Activated CD8-positive, alpha-beta T cell treated with anti-CD3 and anti-CD28 coated beads for 36 hours (primary cell): ENCODE results near the gene DNAH3. TPM values are rescaled to one million over a fixed set of nuclear protein-coding genes. Genes with fewer than 3 reads are reported as not detected.
A peak's percentile ranks its signal among the peaks of the same experiment; 100 is the strongest.
"Not testable (repeated sequence)": the region's sequence is repeated elsewhere in the genome, so short reads cannot be mapped to it uniquely, and the experiment has no call there.

ENCODE experiments used
- ATAC-seq: fragments of 200-7000 bp; cut with Tn5 transposase; one replicate; pipeline ENCODE4 v1.10.0; 2021; ENCODE audit warnings: mild to moderate bottlenecking, moderate library complexity
- CTCF ChIA-PET: fragments of 350-600 bp; sonication (Branson Sonifier 250); formaldehyde crosslinking; loops from one replicate; lab custom pipeline; 2021; ENCODE audit warnings: antibody characterized with exemption; lab: Charles Lee
- POLR2A ChIA-PET: fragments of 350-600 bp; sonication (Branson Sonifier 250); formaldehyde crosslinking; loops from one replicate; lab custom pipeline; 2021; ENCODE audit warnings: antibody characterized with exemption; lab: Charles Lee
- DNase-seq: peaks from one replicate; pipeline ENCODE4 v3.0.0-alpha.2; 2020
- H3K27ac Mint-ChIP-seq: one replicate; pipeline ENCODE4 v1.8.0; 2021; ENCODE audit warnings: mild to moderate bottlenecking, mixed read lengths
- H3K27me3 Mint-ChIP-seq: one replicate; pipeline ENCODE4 v1.8.0; 2021; ENCODE audit warnings: mixed read lengths
- H3K36me3 Mint-ChIP-seq: one replicate; pipeline ENCODE4 v1.8.0; 2021; ENCODE audit warnings: low read depth, mixed read lengths
- H3K4me1 Mint-ChIP-seq: one replicate; pipeline ENCODE4 v1.8.0; 2021; ENCODE audit warnings: low read depth, mixed read lengths
- H3K4me3 Mint-ChIP-seq: one replicate; pipeline ENCODE4 v1.8.0; 2021; ENCODE audit warnings: mild to moderate bottlenecking, moderate library complexity, mixed read lengths
- H3K9me3 Mint-ChIP-seq: one replicate; pipeline ENCODE4 v1.8.0; 2021; ENCODE audit warnings: mixed read lengths
- CTCF ChIP-seq: fragments of 200-600 bp; IDR thresholded peaks from one replicate; pipeline ENCODE4 v1.8.0; 2022; ENCODE audit warnings: antibody characterized with exemption, mild to moderate bottlenecking
- intact Hi-C: fragments of 100-400 bp; cut with micrococcal nuclease; formaldehyde crosslinking; loops from one replicate; pipeline ENCODE4 v1.10.0; 2022
- total RNA-seq, 2 experiments: library from RNA; stranded (reverse); gene quantifications; one replicate each; pipeline ENCODE4 v1.2.3, GENCODE V29; 2021

DNAH3 gene
- total RNA-seq, 2 experiments from 2014 or later: 0.02 TPM; not detected in 1

- H3K27me3 Mint-ChIP-seq: peaks cover 6% of the 10 kb centered on the region
- CTCF ChIA-PET: no interaction called here
- no peaks in the 10 kb centered on the region for H3K4me1 Mint-ChIP-seq
- POLR2A ChIA-PET: no interaction called here
- H3K9me3 Mint-ChIP-seq: peaks cover 5% of the 10 kb centered on the region
- no peak for ATAC-seq
- no peak overlapping the region for H3K27ac Mint-ChIP-seq
- H3K36me3 Mint-ChIP-seq: no peaks in the 10 kb centered on the region
- no peak for TF ChIP-seq CTCF
- no peak for DNase-seq
- intact Hi-C loops: no loop called here
- no peak overlapping the region for H3K4me3 Mint-ChIP-seq
Observed at GRCh38 chr16:21009815-21010214, 140.8 kb downstream of the DNAH3 start.

GRCh38 chr16:21005008-21005407, 145.6 kb downstream of the DNAH3 start:
- H3K4me3 Mint-ChIP-seq: no peak overlapping the region
- ChIA-PET POLR2A (no interaction called here), CTCF (no interaction called here)
- H3K27ac Mint-ChIP-seq: no peak overlapping the region
- no peak for TF ChIP-seq CTCF
- intact Hi-C loops: no loop called here
- H3K9me3 Mint-ChIP-seq: no peaks in the 10 kb centered on the region
- H3K4me1 Mint-ChIP-seq: no peaks in the 10 kb centered on the region
- H3K36me3 Mint-ChIP-seq: no peaks in the 10 kb centered on the region
- DNase-seq (no peak), ATAC-seq (no peak)
- peaks cover 7% of the 10 kb centered on the region for H3K27me3 Mint-ChIP-seq

- Mint-ChIP-seq H3K4me3 (no peak overlapping the region), H3K4me1 (no peaks in the 10 kb centered on the region), H3K36me3 (no peaks in the 10 kb centered on the region), H3K9me3 (no peaks in the 10 kb centered on the region), H3K27me3 (peaks cover 2% of the 10 kb centered on the region), H3K27ac (no peak overlapping the region)
- ChIA-PET CTCF (interaction anchor here (0.7 to 2.4 kb wide), 3 partner anchors 23 to 157 kb away, joined by 3 to 8 read pairs (median 3); no protein-coding TSS in a partner anchor), POLR2A (no interaction called here)
- DNase-seq (peak; percentile 65), ATAC-seq (no peak)
- peak; percentile 57 for TF ChIP-seq CTCF
- intact Hi-C loops: no loop called here
Observed at GRCh38 chr16:21001262-21001661, 149.4 kb downstream of the DNAH3 start.

- DNase-seq (no peak), ATAC-seq (no peak)
- TF ChIP-seq CTCF: no peak
- no peak overlapping the region for H3K27ac Mint-ChIP-seq
- intact Hi-C loops: no loop called here
- H3K27me3 Mint-ChIP-seq: peaks cover 2% of the 10 kb centered on the region
- no peak overlapping the region for H3K4me3 Mint-ChIP-seq
- CTCF ChIA-PET: no interaction called here
- POLR2A ChIA-PET: no interaction called here
- no peaks in the 10 kb centered on the region for H3K4me1 Mint-ChIP-seq
- no peaks in the 10 kb centered on the region for H3K9me3 Mint-ChIP-seq
- no peaks in the 10 kb centered on the region for H3K36me3 Mint-ChIP-seq
Observed at GRCh38 chr16:20997147-20997546, 153.5 kb downstream of the DNAH3 start.

- H3K4me1 Mint-ChIP-seq: no peaks in the 10 kb centered on the region
- H3K36me3 Mint-ChIP-seq: no peaks in the 10 kb centered on the region
- TF ChIP-seq CTCF: no peak
- intact Hi-C loops: no loop called here
- H3K4me3 Mint-ChIP-seq: no peak overlapping the region
- DNase-seq (no peak), ATAC-seq (no peak)
- peaks cover 2% of the 10 kb centered on the region for H3K27me3 Mint-ChIP-seq
- CTCF ChIA-PET: no interaction called here
- no peak overlapping the region for H3K27ac Mint-ChIP-seq
- no peaks in the 10 kb centered on the region for H3K9me3 Mint-ChIP-seq
- POLR2A ChIA-PET: no interaction called here
Observed at GRCh38 chr16:20995711-20996110, 154.9 kb downstream of the DNAH3 start.

GRCh38 chr16:20989496-20990070, 161.1 kb downstream of the DNAH3 start:
- CTCF ChIA-PET: not testable (repeated sequence)

More at GRCh38 chr16:20989496-20990070, 161.1 kb downstream of the DNAH3 start:
- DNase-seq, intact Hi-C loops, ATAC-seq, H3K9me3 Mint-ChIP-seq, POLR2A ChIA-PET, H3K27me3 Mint-ChIP-seq, H3K4me1 Mint-ChIP-seq, H3K27ac Mint-ChIP-seq, H3K36me3 Mint-ChIP-seq, H3K4me3 Mint-ChIP-seq: not testable (repeated sequence)
